ENCODE data around the gene STAB2. TPM values are rescaled to one million over a fixed set of nuclear protein-coding genes. Genes with fewer than 3 reads are reported as not detected.
A peak's percentile ranks its signal among the peaks of the same experiment; 100 is the strongest.

The STAB2 gene
- total RNA-seq, 4 donors from 2014 or later, result 0.27 to 0.81 TPM; not detected in 2

DNA sequence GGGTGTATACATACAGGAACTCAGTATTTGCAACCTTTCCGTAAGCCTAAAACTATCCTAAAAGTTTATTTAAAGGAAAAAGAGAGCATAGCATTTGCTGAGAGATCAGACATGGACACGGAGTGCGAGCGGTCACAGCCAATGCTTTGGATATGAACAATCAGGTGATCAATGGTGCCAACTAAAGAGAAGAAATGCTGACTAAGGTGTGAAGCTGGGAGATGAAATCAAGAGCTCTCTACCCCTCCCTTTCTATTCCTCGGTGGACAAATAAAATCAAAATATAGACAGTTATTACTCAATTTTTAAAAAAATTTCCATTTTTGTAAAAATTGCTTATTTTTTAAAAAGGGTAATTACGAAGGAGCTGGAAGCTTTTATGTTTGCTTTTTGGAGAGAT, 224.7 kb downstream of the STAB2 start:
- Histone ChIP-seq H3K36me3 (peaks cover 0 to 83% of the 10 kb centered on the region in 2 donors), H3K4me1 (peaks cover 12 to 83% (median 19%) of the 10 kb centered on the region in 3 donors), H3K4me3 (no peak overlapping the region), H3K9me3 (no peaks in the 10 kb centered on the region), H3K27me3 (no peaks in the 10 kb centered on the region), H3K27ac (no peak overlapping the region)
- WGBS, 2 donors (ENCODE audit: low coverage in 1 of 2), result 84 to 85% methylated on average over 5 to 6 of the region's 6 CpGs
- TF ChIP-seq POLR2A (IDR thresholded peaks at IDR 0.05), result no peak
- no peak for TF ChIP-seq CTCF (IDR thresholded peaks at IDR 0.05)
- TF ChIP-seq EP300 (IDR thresholded peaks at IDR 0.05), result no peak
- no peak for TF ChIP-seq POLR2AphosphoS5 (IDR thresholded peaks at IDR 0.05)
- ATAC-seq, result no peak

GRCh38 chr12:103812789-103813188, 225.7 kb downstream of the STAB2 start:
- H3K4me1 ChIP-seq, result peaks cover 5 to 83% (median 12%) of the 10 kb centered on the region in 3 donors
- 83 to 88% methylated on average over 1 of the region's 1 CpG for WGBS, 2 donors (ENCODE audit: low coverage in 1 of 2)
- no peak overlapping the region for H3K4me3 ChIP-seq

GRCh38 chr12:103813426-103813825, 226.4 kb downstream of the STAB2 start:
- WGBS, 2 donors (ENCODE audit: low coverage in 1 of 2), result 75 to 100% methylated on average over 2 to 3 of the region's 3 CpGs
- H3K27me3 ChIP-seq, result no peaks in the 10 kb centered on the region
- H3K4me3 ChIP-seq, result no peak overlapping the region
- H3K4me1 ChIP-seq, result peaks cover 5 to 82% (median 6%) of the 10 kb centered on the region in 3 donors
- TF ChIP-seq POLR2A (IDR thresholded peaks at IDR 0.05) (no peak), EP300 (IDR thresholded peaks at IDR 0.05) (no peak), CTCF (IDR thresholded peaks at IDR 0.05) (no peak), POLR2AphosphoS5 (IDR thresholded peaks at IDR 0.05) (no peak)
- peaks cover 0 to 67% of the 10 kb centered on the region in 2 donors for H3K36me3 ChIP-seq
- ATAC-seq, result no peak
- H3K9me3 ChIP-seq, result no peaks in the 10 kb centered on the region
- peak overlapping the region in 1 of 4 donors; percentile 20 for H3K27ac ChIP-seq

More at GRCh38 chr12:103812789-103813188, 225.7 kb downstream of the STAB2 start:
- no peak for ATAC-seq
- H3K9me3 ChIP-seq, result no peaks in the 10 kb centered on the region
- peaks cover 0 to 73% of the 10 kb centered on the region in 2 donors for H3K36me3 ChIP-seq
- TF ChIP-seq POLR2A (IDR thresholded peaks at IDR 0.05) (no peak), EP300 (IDR thresholded peaks at IDR 0.05) (no peak), CTCF (IDR thresholded peaks at IDR 0.05) (no peak), POLR2AphosphoS5 (IDR thresholded peaks at IDR 0.05) (no peak)
- no peak overlapping the region for H3K27ac ChIP-seq
- H3K27me3 ChIP-seq, result no peaks in the 10 kb centered on the region

- no peaks in the 10 kb centered on the region for H3K9me3 ChIP-seq
- H3K4me3 ChIP-seq, result no peak overlapping the region
- H3K27me3 ChIP-seq, result no peaks in the 10 kb centered on the region
- peak; percentile 13 for ATAC-seq
- peak overlapping the region in 2 of 4 donors; percentile 5 to 20 for H3K27ac ChIP-seq
- peaks cover 0 to 61% of the 10 kb centered on the region in 2 donors for H3K36me3 ChIP-seq
- peaks cover 0 to 82% (median 5%) of the 10 kb centered on the region in 3 donors for H3K4me1 ChIP-seq
- TF ChIP-seq POLR2AphosphoS5 (IDR thresholded peaks at IDR 0.05) (no peak), CTCF (IDR thresholded peaks at IDR 0.05) (no peak), EP300 (IDR thresholded peaks at IDR 0.05) (no peak), POLR2A (IDR thresholded peaks at IDR 0.05) (no peak)
- 61 to 68% methylated on average over 4 of the region's 4 CpGs for WGBS, 2 donors (ENCODE audit: low coverage in 1 of 2)
Observed at GRCh38 chr12:103813949-103814348, 226.9 kb downstream of the STAB2 start.

- Histone ChIP-seq H3K27me3 (no peaks in the 10 kb centered on the region), H3K9me3 (no peaks in the 10 kb centered on the region), H3K27ac (peak overlapping the region in 2 of 4 donors; percentile 5 to 20), H3K4me1 (peaks cover 0 to 82% (median 6%) of the 10 kb centered on the region in 3 donors), H3K36me3 (peaks cover 0 to 56% of the 10 kb centered on the region in 2 donors), H3K4me3 (no peak overlapping the region)
- 41 to 51% methylated on average over 3 of the region's 3 CpGs for WGBS, 2 donors (ENCODE audit: low coverage in 1 of 2)
- no peak for TF ChIP-seq POLR2A (IDR thresholded peaks at IDR 0.05)
- TF ChIP-seq EP300 (IDR thresholded peaks at IDR 0.05), result no peak
- TF ChIP-seq POLR2AphosphoS5 (IDR thresholded peaks at IDR 0.05), result no peak
- TF ChIP-seq CTCF (IDR thresholded peaks at IDR 0.05), result no peak
- ATAC-seq, result no peak
Observed at GRCh38 chr12:103814436-103814835, 227.4 kb downstream of the STAB2 start.

Data from gastroesophageal sphincter (tissue), 4 donors.